ENCODE data around the gene CAMTA2. TPM values are rescaled to one million over a fixed set of nuclear protein-coding genes. Genes with fewer than 3 reads are reported as not detected.

The CAMTA2 gene
- total and polyA plus RNA-seq, 9 of the 15 experiments (the other 6 are each of a cell fraction or from before 2014, with no cell fraction given): 0.24 to 25.1 (median 6.3) TPM

DNA sequence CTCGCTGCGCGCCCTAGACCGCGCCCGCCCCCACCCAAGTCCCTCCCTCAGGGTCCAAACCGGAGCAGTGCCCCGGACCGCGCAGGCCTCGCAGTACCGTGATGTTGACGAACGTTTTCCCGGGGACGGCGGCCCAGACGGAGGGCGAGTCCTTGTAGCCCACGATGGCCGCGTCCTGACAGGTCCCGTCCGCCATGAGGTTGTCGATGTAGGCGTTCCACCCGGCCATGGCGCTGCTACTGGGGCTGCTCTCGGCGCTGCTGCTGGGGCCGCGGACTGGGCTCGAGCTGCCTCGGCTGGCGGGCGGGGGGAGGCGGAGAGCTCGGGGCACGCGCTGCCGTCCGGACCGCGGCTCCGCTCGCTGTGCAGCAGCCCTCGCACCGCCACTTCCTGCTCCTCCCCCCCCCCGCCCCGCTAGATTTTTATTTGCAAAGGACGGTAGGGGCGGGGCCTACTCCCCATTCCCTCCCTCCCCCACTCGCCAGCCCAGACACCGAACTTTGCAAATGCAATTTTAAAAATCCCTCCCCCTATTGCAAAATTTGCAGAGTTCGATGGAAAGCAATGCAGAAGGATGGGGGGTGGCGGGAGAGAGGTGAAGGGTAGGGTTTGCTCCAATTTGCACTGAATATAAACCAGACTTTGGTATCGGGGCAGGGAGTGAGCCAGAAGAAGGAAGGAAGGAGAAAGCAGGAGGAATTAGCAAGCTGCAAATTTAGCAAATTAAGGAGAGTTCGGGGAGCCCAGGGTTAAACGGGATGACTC lies 39.1 kb downstream of the CAMTA2 start, which contains the start of gene PFN1 (continued):
- TF ChIP-seq ZNF197 (CRISPR knock-in tag; IDR thresholded peaks at IDR 0.05; ENCODE audit: low read depth) (no peak), MEIS2 (IDR thresholded peaks at IDR 0.05; ENCODE audit: partially characterized antibody) (no peak), ZNF121 (CRISPR knock-in tag; conservative IDR thresholded peaks at IDR 0.05) (no peak), NONO (IDR thresholded peaks at IDR 0.05; ENCODE audit: low read depth in 2 of 2, low read length in 1 of 2) (peak in 1 of 2 experiments; percentile 55; a peak in 2 of 4 replicates), KDM2B (CRISPR knock-in tag; IDR thresholded peaks at IDR 0.05) (no peak), KAT7 (CRISPR knock-in tag; IDR thresholded peaks at IDR 0.05; ENCODE audit: borderline replicate concordance) (no peak), ZFX (CRISPR knock-in tag; IDR thresholded peaks at IDR 0.05) (peak; percentile 31; the same call in 1 of the 2 replicates), ZNF584 (CRISPR knock-in tag; IDR thresholded peaks at IDR 0.05; ENCODE audit: low read depth) (0 out of 2 replicates have a peak, but pooled peaks have one; percentile 10), SMARCE1 (IDR thresholded peaks at IDR 0.05) (peak; percentile 46; the same call in 1 of the 2 replicates), POLR2AphosphoS5 (IDR thresholded peaks at IDR 0.05; ENCODE audit: control insufficient read depth, insufficient read depth, low read depth, low read length) (peak; percentile 44), HDAC2 (IDR thresholded peaks at IDR 0.05) (peak; percentile 52; the same call in 1 of the 2 replicates), ZNF586 (CRISPR knock-in tag; conservative IDR thresholded peaks at IDR 0.05) (no peak), ZNF165 (CRISPR knock-in tag; IDR thresholded peaks at IDR 0.05; ENCODE audit: borderline replicate concordance) (no peak), EWSR1 (IDR thresholded peaks at IDR 0.05; ENCODE audit: borderline replicate concordance, low read depth, partially characterized antibody) (no peak), EHMT2 (IDR thresholded peaks at IDR 0.05) (no peak), SIN3A (IDR thresholded peaks at IDR 0.05; ENCODE audit: borderline replicate concordance in 2 of 2, control insufficient read depth in 1 of 2, low read depth in 2 of 2, low read length in 2 of 2) (peak; percentile 41 to 60; a peak in 3 of 4 replicates), MTA1 (IDR thresholded peaks at IDR 0.05; ENCODE audit: borderline replicate concordance) (peak; percentile 55; the same call in 1 of the 2 replicates), ARNT (IDR thresholded peaks at IDR 0.05) (peak in 1 of 2 experiments; percentile 81; a peak in 1 of 4 replicates), STAT5A (IDR thresholded peaks at IDR 0.05; ENCODE audit: borderline replicate concordance, low read length) (no peak)
- TF ChIP-seq, protein P1, sequence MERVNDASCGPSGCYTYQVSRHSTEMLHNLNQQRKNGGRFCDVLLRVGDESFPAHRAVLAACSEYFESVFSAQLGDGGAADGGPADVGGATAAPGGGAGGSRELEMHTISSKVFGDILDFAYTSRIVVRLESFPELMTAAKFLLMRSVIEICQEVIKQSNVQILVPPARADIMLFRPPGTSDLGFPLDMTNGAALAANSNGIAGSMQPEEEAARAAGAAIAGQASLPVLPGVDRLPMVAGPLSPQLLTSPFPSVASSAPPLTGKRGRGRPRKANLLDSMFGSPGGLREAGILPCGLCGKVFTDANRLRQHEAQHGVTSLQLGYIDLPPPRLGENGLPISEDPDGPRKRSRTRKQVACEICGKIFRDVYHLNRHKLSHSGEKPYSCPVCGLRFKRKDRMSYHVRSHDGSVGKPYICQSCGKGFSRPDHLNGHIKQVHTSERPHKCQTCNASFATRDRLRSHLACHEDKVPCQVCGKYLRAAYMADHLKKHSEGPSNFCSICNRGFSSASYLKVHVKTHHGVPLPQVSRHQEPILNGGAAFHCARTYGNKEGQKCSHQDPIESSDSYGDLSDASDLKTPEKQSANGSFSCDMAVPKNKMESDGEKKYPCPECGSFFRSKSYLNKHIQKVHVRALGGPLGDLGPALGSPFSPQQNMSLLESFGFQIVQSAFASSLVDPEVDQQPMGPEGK (CRISPR knock-in tag; IDR thresholded peaks at IDR 0.05; ENCODE audit: borderline replicate concordance): no peak
- TF ChIP-seq, protein P2, sequence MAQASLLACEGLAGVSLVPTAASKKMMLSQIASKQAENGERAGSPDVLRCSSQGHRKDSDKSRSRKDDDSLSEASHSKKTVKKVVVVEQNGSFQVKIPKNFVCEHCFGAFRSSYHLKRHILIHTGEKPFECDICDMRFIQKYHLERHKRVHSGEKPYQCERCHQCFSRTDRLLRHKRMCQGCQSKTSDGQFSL (CRISPR knock-in tag; IDR thresholded peaks at IDR 0.05): peak; percentile 82; the same call in 1 of the 2 replicates
- TF ChIP-seq, protein P2 (tag; IDR thresholded peaks at IDR 0.05): peak in 1 of 2 experiments; percentile 67; a peak in 2 of 4 replicates
- TF ChIP-seq, protein P3, sequence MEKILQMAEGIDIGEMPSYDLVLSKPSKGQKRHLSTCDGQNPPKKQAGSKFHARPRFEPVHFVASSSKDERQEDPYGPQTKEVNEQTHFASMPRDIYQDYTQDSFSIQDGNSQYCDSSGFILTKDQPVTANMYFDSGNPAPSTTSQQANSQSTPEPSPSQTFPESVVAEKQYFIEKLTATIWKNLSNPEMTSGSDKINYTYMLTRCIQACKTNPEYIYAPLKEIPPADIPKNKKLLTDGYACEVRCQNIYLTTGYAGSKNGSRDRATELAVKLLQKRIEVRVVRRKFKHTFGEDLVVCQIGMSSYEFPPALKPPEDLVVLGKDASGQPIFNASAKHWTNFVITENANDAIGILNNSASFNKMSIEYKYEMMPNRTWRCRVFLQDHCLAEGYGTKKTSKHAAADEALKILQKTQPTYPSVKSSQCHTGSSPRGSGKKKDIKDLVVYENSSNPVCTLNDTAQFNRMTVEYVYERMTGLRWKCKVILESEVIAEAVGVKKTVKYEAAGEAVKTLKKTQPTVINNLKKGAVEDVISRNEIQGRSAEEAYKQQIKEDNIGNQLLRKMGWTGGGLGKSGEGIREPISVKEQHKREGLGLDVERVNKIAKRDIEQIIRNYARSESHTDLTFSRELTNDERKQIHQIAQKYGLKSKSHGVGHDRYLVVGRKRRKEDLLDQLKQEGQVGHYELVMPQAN (IDR thresholded peaks at IDR 0.05; ENCODE audit: borderline replicate concordance): no peak
